ENCODE results near the gene ASPRV1. TPM values are rescaled to one million over a fixed set of nuclear protein-coding genes. Genes with fewer than 3 reads are reported as not detected.

ASPRV1 gene
- total RNA-seq, 1 experiment from 2014 or later: 1.3 TPM

DNA sequence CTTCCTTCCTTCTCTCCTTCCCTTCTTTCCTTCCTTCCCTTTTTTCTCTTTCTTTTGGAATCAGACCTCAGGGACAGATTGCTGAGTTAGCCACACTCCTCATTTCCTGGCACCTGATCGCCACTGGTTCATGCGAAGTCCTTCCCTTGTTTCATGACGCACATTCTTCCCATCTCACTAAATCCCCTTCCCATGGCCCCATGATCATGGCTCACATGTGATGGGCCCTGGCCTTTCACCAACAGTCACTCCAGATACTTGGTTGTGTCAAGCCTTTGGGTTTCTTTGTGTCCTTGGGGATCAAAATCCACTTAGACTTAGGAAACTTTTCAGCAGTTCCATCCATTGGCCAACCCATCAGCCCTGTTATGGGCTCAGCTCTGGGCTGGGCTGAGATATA is 23.8 kb upstream of the ASPRV1 start:
- no peak overlapping the region for H3K4me3 Mint-ChIP-seq
- ATAC-seq (no peak), DNase-seq (ENCODE audit: low spot score) (no peak)
- ChIA-PET POLR2A (no interaction called here), CTCF (interaction anchor here (1.3 kb wide), 1 partner anchor 86 kb away, joined by 4 read pairs; no protein-coding TSS in a partner anchor)
- H3K9me3 Mint-ChIP-seq: peaks cover 3% of the 10 kb centered on the region; the same call in 1 of the 2 replicates
- no peaks in the 10 kb centered on the region for H3K36me3 Mint-ChIP-seq
- no peaks in the 10 kb centered on the region; the same call in 1 of the 2 replicates for H3K27me3 Mint-ChIP-seq (ENCODE audit: low read depth)
- H3K4me1 Mint-ChIP-seq: no peaks in the 10 kb centered on the region
- H3K27ac Mint-ChIP-seq: no peak overlapping the region
- TF ChIP-seq ZNF671 (CRISPR knock-in tag; IDR thresholded peaks at IDR 0.05) (no peak), GTF2I (CRISPR knock-in tag; conservative IDR thresholded peaks at IDR 0.05) (no peak), E2F1 (CRISPR knock-in tag; IDR thresholded peaks at IDR 0.05) (no peak), NFATC4 (CRISPR knock-in tag; IDR thresholded peaks at IDR 0.05) (no peak), JAZF1 (CRISPR knock-in tag; IDR thresholded peaks at IDR 0.05) (no peak), ESRRA (CRISPR knock-in tag; IDR thresholded peaks at IDR 0.05; ENCODE audit: borderline replicate concordance) (no peak), SMAD3 (CRISPR knock-in tag; IDR thresholded peaks at IDR 0.05; ENCODE audit: borderline replicate concordance) (no peak), PRRX2 (CRISPR knock-in tag; IDR thresholded peaks at IDR 0.05) (no peak), SP1 (CRISPR knock-in tag; conservative IDR thresholded peaks at IDR 0.05) (no peak), GRHL2 (CRISPR knock-in tag; IDR thresholded peaks at IDR 0.05; ENCODE audit: insufficient replicate concordance, severe bottlenecking) (no peak), ZNF425 (CRISPR knock-in tag; conservative IDR thresholded peaks at IDR 0.05) (no peak), ZNF263 (CRISPR knock-in tag; IDR thresholded peaks at IDR 0.05; ENCODE audit: low read depth) (no peak), RELA (CRISPR knock-in tag; IDR thresholded peaks at IDR 0.05; ENCODE audit: borderline replicate concordance) (no peak), ATF1 (CRISPR knock-in tag; IDR thresholded peaks at IDR 0.05) (no peak), TP53 (CRISPR knock-in tag; IDR thresholded peaks at IDR 0.05) (no peak), ZBTB43 (CRISPR knock-in tag; IDR thresholded peaks at IDR 0.05) (no peak)
- TF ChIP-seq, protein P1, sequence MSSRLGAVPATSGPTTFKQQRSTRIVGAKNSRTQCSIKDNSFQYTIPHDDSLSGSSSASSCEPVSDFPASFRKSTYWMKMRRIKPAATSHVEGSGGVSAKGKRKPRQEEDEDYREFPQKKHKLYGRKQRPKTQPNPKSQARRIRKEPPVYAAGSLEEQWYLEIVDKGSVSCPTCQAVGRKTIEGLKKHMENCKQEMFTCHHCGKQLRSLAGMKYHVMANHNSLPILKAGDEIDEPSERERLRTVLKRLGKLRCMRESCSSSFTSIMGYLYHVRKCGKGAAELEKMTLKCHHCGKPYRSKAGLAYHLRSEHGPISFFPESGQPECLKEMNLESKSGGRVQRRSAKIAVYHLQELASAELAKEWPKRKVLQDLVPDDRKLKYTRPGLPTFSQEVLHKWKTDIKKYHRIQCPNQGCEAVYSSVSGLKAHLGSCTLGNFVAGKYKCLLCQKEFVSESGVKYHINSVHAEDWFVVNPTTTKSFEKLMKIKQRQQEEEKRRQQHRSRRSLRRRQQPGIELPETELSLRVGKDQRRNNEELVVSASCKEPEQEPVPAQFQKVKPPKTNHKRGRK (CRISPR knock-in tag; IDR thresholded peaks at IDR 0.05; ENCODE audit: borderline replicate concordance): no peak

- Mint-ChIP-seq H3K27ac (no peak overlapping the region), H3K4me3 (no peak overlapping the region), H3K27me3 (ENCODE audit: low read depth) (no peaks in the 10 kb centered on the region; the same call in 1 of the 2 replicates), H3K4me1 (peaks cover 3% of the 10 kb centered on the region), H3K9me3 (peaks cover 3% of the 10 kb centered on the region; the same call in 1 of the 2 replicates), H3K36me3 (no peaks in the 10 kb centered on the region)
- no peak for ATAC-seq
- POLR2A ChIA-PET: no interaction called here
- DNase-seq (ENCODE audit: low spot score): no peak
- CTCF ChIA-PET: no interaction called here
- TF ChIP-seq ZNF423 (CRISPR knock-in tag; IDR thresholded peaks at IDR 0.05) (no peak), ZNF416 (CRISPR knock-in tag; IDR thresholded peaks at IDR 0.05) (no peak), AR (CRISPR knock-in tag; IDR thresholded peaks at IDR 0.05) (no peak), ZNF396 (CRISPR knock-in tag; IDR thresholded peaks at IDR 0.05; ENCODE audit: borderline replicate concordance) (no peak), ZNF263 (CRISPR knock-in tag; IDR thresholded peaks at IDR 0.05; ENCODE audit: low read depth) (no peak), CBFB (CRISPR knock-in tag; IDR thresholded peaks at IDR 0.05; ENCODE audit: low read depth) (no peak), TEAD4 (CRISPR knock-in tag; IDR thresholded peaks at IDR 0.05) (no peak), FOXK1 (CRISPR knock-in tag; IDR thresholded peaks at IDR 0.05) (no peak), CDX4 (CRISPR knock-in tag; IDR thresholded peaks at IDR 0.05; ENCODE audit: borderline replicate concordance) (no peak), FOXP1 (CRISPR knock-in tag; IDR thresholded peaks at IDR 0.05; ENCODE audit: borderline replicate concordance) (no peak), ETV6 (CRISPR knock-in tag; IDR thresholded peaks at IDR 0.05) (no peak)
Observed at GRCh38 chr2:69983392-69983966, 22.0 kb upstream of the ASPRV1 start.
